HG03196 (cell line): ENCODE results near the gene NMRAL1.

ENCODE experiments used
- ATAC-seq: cut with Tn5 transposase; IDR thresholded peaks from one replicate; pipeline ENCODE4 v1.9.1; 2021; ENCODE audit not compliant: unreplicated experiment

The NMRAL1 gene

DNA sequence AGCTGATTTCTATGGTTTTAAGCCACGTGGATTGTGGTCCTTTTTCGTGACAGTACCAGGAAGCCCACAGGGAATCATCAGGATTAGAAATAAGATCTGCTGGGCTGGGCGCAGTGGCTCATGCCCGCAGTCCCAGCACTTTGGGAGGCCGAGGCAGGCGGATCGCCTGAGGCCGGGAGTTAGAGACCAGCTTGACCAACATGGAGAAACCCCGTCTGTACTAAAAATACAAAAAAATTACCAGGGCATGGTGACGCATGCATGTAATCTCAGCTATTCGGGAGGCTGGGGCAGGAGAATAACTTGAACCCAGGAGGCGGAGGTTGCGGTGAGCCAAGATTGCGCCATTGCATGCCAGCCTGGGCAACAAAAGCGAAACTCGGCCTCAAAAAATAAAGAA is 6.5 kb downstream of the NMRAL1 start:
- ATAC-seq: no peak

DNA sequence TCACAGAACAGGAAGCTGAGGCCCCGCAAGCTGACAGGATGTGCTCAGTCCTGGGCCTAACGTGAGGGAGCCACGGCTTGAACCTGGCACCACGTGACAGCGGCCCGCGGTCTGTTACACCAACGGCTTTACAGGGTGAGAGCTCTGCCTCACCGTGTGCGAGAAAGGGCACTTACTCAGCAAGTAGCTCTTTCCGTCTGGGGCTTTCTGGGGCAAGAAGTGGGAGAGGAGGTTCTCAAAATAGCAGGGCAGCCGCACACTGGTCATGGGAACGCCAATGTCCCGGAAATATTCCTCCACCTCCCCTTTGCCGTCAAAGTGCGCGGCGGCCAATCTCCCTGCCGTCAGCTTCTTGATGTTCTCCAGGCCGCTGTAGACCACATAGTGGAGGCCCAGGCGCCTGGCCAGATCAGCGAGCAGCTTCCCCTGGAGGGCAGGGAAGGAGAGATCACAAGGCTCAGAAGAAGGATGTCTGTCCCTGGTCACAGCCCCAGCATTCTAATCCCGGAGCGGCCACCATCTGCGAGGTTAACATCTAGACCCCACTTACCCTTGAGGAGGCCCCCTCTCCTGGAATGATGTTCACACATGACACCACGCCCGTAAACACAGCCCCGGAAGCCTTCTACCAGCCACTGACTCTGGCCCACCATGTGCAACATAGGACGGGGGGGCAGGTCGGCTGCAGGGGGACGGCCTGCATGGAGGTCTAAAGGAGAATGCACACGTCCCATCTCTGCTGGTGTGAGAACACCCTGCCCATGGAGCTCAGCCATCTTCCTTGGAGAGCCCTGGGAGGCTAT is 8.2 kb downstream of the NMRAL1 start:
- no peak for ATAC-seq

DNA sequence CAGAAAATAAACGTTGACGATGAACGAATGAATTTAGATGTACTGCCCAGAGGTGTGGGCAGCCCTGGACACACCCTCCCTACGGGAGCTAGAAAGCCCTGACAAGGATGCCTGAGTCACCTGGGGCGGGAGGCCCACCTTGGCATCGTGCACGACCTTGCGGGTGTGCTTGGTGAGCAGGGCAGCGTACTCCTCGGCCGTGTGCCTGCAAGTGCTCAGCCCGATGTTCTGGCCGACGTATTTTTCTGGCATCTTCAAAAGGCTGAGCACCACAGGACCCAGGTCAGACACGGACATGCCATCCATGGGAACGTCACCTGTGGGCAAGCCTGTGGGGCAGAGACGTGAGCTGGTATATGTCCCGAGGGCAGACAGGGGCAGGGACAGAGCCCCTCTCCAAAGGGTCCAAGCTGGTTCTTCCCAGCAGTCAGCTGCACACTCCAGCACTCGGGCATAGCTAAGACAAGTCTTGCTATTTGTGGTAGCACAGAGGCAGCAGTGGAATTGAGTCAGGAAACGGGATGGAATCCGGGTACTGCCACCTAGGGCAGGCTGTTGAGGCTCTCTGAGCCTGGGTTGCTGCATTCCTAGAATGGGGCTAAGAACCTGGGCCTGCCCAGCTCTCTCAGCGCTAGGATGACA is 10.8 kb downstream of the NMRAL1 start:
- ATAC-seq: no peak

DNA sequence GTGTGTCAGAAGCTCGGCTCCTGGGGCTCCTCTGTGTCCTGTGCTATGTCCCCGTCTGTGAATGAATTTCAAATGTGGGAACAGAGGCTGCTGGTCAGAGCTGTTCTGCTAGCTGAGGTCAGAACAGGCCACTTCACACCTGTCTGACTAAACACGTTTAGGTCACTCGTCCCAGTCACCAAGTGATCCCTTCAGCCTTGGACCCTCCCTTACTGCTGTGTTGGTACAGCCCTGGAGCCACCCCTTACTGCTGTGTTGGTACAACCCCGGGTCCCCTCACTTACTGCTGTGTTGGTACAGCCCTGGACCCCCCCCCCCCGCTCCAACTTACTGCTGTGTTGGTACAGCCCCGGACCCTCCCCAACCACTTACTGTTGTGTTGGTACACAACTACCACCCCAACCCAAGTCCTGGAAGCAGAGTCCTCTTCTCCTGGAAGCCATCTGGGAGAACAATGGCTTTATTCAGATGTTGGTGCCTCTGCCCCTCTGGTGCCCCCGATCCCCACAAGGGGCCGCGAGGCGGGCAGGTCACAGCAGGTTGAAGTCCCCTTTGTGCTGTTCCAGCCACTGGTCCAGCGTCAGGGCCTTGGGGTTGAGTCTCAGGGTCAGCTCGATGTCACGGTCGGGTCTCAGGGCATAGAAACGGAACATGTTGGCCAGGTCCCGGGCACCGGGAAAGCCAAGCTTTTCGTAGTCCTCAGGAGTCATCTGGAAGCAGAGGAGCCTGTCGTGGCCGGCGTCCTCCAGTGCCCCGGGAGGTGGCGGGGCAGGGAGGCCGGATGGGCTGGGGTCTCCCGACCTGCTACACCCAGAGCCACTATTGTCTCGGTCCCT is 13.0 kb downstream of the NMRAL1 start:
- no peak for ATAC-seq

DNA sequence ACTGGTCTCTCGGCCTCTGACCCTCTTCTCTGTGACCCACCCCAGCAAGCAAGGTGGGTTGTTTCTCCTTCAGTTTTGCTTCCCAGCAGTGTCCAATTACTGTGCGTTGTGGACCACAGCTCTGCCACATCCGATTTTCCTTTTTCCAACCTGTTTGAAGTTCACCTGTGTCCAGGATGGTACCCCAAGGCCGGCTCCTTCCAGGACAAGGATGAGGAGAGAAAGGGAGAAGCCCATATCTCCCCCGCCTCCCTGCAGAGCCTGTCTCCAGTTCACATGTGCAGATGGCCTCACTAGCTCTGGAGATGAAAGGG is 13.5 kb downstream of the NMRAL1 start:
- ATAC-seq: no peak

- ATAC-seq: no peak
Measured at GRCh38 chr16:4455951-4456350, 18.5 kb downstream of the NMRAL1 start.

DNA sequence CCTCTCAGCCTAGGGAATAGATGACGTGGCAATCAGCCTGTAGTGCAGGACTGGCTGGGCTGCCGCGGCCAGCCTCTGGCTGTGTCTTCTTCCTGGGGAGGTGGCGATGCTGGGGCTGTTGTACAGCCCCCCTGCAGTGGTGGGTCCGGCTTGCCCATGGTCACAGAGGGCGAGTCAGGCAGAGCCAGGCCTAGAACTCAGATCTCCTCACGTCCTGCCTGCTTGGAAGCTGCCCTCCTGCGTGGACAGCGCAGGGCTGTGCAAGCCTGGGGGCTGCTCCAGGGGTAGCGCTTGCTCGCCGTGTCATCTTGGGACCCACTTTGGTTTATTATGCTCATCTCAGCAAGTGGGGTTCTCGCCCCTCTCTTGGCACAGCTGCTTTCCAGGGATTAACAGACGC is 19.3 kb downstream of the NMRAL1 start:
- ATAC-seq: no peak

GRCh38 chr16:4454623-4455022 is 19.8 kb downstream of the NMRAL1 start:
- ATAC-seq: no peak

- ATAC-seq: no peak
Measured at GRCh38 chr16:4452674-4453073, 21.8 kb downstream of the NMRAL1 start.

DNA sequence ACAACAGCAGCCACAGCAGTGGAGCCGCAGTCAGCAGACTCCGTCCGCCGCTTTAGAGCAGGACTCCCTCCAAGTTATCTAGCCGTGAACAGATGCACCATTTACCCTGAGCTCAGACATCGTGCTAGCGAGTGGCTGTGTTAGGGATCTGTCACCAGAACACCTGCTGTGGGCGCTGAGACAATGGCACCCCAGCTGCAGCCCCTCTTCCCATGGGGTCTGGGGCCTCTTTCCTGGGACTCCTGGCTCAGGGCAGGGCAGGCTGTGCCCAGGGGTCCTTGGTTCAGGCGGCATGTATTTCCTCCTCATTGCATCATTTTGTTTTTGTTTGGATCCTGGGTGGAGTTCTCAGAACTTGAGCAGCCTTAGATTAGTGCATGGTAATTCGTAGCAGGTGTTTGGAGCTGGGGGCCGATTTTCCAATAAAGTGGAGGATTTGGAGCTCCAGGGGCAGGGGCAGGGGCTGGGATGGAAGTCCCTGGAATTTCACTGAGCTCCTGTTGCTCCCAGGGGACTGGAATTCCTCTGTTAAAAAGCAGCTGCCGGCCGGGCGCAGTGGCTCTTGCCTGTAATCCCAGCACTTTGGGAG is 23.4 kb downstream of the NMRAL1 start:
- no peak for ATAC-seq

DNA sequence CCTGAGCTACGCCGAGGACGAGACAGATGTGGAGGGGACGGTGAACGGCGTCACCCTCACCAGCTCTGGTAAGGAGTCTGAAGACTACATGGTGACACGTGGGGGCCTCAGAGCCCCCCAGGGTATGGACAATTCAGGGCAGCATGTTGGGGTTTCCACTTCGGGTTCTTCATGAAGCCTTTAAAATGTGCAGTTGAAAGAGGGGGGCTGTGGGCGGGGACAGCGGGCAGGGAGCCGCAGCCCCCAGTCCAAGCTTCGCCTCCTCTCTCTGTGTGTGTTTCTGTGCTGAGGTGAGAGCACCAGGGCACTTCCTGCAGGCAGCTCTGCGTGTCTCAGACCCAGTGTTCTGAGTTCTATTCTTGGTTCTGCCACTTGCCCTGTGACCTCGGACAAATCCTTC is 24.0 kb downstream of the NMRAL1 start:
- no peak for ATAC-seq

- ATAC-seq: no peak
Measured at GRCh38 chr16:4443986-4444385, 30.4 kb downstream of the NMRAL1 start.

DNA sequence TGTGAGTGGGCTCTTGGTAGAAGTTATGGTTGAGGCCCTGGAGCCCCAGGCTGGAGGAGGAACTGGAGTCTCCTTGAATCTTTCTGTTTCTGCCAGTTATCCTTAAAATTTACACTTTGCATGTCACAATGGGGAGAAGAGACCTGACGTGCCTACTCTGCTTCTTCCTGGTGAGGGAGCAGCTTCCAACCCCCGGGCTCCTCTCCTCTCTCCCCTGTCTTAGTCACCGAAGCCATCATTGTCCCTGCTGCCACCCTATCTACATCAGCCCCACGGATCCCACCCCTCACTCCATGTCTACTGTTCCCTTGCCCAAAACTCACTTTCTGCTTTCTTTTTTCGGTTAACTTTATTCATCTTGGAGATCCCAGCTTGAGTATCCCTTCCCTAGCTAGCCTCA is 31.2 kb downstream of the NMRAL1 start:
- no peak for ATAC-seq

DNA sequence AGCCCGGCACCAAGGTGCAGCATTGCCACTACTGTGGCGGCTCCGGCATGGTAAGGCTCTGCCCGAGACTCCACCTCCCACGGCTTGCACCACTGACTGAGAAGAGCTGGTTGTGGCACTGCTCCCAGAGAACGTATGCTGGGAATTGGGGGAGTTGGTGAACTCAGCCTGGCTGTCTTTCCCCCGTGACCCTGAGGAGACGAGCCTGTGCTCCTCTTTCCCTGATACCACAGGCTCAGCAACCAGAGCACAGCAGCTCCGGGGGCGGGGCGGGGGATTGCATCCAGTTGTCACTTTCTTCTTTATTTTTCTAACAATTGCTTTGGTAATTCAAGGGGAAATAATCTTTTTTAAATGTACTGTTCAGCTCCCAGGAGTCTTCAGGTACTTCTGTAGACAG is 32.1 kb downstream of the NMRAL1 start:
- ATAC-seq: no peak

DNA sequence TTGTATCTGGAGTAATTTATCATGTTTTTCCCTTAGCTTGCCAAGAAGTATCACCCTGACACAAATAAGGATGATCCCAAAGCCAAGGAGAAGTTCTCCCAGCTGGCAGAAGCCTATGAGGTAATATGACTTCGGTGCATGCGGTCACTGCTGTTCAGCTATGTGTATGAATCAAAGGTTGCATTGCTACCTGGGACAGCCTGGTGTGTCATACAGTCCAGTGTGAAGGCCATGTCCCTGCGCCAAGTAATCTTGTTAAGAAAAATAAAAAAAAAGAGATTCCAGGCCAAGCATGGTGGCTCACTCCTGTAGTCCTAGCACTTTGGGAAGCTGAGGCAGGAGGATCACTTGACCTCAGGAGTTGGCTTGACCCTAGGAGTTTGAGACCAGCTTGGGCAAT is 37.1 kb downstream of the NMRAL1 start:
- no peak for ATAC-seq

DNA sequence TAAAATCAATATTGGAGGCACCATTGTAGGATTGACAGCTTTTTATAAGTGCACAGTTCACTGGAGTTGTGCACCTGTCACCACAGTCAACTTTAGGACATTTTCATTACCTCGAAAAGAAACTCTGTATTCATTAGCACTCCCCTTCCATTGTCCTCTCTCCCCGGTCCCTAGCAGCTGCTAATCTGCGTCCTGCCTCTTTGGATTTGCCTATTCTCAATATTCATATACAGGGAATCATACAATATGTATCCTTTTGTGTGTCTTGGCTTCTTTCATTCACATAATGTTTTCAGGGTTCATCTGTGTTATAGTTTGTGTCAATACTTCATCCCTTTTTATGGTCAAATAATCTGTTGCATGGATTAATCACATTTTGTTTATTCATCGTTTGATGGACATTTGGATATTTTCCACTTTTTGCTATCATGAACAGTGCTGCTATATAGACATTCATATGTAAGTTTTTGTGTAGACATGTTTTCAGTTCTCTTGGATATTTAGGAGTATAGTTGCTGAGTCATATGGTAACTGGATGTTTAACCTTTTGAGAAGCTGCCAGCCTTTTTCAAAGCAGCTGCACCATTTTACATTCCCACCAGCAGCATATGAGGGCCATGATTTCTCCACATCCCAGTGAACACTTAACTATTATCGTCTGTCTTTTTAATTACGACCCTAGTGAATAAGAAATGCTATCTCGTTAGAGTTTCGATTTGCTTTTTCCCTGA is 38.9 kb downstream of the NMRAL1 start:
- no peak for ATAC-seq

- ATAC-seq: no peak
Measured at GRCh38 chr16:4433914-4434787, 40.3 kb downstream of the NMRAL1 start.

DNA sequence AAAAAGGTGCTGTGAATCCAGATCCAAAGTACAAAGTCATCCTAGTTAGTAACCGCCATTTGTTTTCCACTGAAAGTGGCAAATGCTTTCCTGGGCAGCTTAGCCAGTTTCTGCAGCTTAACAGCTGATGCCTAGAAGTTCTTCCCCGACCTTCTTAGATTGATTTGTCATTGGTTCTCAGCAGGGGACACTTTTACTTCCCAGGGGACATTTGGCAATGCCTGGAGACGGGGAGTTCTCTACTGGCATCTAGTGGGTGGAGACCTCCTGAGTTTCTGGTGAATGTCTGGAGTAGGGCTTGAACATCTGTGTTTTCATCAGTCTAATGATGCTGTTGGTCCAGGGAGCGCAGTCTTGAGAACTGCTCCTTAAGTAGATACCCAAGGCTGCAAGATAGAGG is 41.2 kb downstream of the NMRAL1 start:
- no peak for ATAC-seq

DNA sequence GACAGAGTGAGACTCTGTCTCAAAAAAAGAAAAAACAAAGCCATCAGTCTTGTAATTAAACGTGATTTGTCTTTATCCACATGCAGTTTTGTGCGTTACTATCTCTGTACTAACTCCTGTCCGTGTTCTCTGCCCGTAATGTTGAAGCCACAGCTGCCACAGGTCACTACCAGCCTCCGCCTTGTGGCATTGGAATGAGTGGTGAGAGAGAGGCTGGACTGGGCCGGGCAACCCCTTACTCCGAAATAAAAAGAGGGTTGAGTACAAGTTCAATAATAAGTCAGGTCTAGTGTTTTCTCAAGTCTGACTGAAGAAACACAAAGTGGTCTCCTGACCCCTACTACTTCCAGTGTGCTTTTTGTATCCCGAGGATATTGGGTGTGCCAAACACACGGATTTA is 43.4 kb downstream of the NMRAL1 start:
- ATAC-seq: no peak

- ATAC-seq: no peak
Measured at GRCh38 chr16:4428500-4428899, 45.9 kb downstream of the NMRAL1 start.
